Germinal center (tissue), 1 donor: Measurements from ENCODE around the gene SMR3B.

ENCODE experiments used
- DNase-seq: peaks from one replicate; pipeline ENCODE4 v3.0.0; 2012; ENCODE audit warnings: mixed read lengths, low spot score

The SMR3B gene

DNA sequence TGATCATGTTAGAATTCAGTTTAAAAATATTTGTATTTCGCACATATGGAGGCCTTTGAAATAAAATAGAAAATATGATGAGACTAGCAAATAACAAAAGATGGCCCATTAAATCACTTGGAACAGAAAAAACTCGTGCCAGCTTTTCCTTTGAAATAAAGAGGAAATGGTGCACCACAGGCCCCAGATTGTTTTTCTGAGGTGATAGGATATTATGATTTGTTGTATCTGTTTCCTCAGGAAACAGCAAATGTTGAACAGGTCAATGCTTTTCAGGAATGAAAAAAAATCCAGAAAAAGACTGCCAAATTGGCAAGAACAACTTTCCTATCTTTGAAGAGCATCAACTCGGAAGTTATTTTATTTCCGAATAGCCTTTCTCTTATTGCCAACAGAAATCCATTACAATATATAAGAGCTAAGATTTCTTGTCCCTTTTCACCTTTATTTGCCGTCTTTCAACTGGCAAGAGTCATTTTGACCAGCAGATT, at the start of gene SMR3B:
Gene SMR3B, plus strand, starts transcription at position 441 of the 491 bp plus-strand sequence. CDS start 1,380 bp downstream, outside the sequence.
- no peak for DNase-seq

- no peak for DNase-seq
These were observed 48.2 kb upstream of the SMR3B start, which contains the start of gene CABS1 for GRCh38 chr4:70334681-70335080. CABS1 (plus strand) TSS chr4:70334981; CDS start chr4:70335040, 59 bp downstream.

DNA sequence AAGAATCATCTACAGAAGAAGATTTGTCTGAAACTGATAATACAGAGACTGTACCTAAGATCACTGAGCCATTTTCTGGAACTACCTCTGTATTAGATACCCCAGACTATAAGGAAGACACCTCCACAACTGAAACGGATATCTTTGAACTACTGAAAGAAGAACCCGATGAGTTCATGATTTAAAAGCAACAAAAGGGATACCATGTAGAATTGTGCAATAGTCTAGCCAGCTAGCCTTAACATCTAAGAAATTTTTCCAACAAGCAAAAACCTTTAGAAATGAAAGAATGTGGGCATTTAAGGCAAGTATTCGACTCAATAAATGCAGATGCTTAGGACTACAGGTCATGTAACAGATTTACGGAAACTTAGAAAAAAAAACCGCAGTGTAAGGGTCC, 46.9 kb upstream of the SMR3B start:
- DNase-seq = no peak

DNA sequence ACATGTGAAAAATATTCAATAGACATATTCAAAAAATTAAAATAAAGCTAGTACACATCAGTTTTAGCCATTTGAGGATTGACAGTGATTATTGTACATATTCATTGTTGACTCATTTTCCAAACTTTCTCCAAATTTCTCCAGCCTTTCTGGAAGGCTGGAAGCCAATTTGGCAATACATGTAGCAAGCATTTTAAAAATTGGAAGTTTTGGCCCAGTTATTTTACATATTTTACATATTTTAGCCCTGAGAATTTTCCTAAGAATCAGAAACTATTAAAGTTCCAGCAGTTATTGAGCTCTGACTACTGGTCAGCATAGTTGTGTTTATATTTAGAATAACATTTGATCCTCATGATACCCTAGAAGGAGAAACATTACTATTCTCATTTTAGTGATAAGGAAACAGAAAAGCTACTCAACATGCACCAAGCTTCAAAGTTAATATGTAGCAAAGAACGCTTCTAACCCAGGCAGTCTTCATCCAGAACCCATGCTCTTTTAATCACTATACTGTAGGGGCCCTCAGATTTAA, 45.0 kb upstream of the SMR3B start:
- DNase-seq = no peak

DNA sequence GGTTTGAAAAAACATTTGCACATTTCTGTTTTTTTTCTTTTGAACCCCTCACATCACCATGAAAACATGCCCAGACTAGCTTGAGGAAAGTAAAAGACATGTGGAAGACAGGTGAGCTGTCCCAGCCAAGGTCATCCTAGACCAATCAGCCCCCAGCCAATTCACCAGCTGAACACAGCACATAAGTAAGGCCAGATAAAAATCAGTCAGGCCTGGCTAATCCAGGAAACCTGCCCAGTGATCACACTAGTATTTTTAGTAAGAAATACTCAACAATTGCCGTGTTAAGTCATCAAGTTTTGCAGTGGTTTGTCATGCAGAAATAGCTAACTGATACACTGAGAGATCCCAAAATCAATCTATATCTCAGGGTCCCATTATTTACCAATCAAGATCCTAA, 26.7 kb upstream of the SMR3B start:
- no peak for DNase-seq

DNA sequence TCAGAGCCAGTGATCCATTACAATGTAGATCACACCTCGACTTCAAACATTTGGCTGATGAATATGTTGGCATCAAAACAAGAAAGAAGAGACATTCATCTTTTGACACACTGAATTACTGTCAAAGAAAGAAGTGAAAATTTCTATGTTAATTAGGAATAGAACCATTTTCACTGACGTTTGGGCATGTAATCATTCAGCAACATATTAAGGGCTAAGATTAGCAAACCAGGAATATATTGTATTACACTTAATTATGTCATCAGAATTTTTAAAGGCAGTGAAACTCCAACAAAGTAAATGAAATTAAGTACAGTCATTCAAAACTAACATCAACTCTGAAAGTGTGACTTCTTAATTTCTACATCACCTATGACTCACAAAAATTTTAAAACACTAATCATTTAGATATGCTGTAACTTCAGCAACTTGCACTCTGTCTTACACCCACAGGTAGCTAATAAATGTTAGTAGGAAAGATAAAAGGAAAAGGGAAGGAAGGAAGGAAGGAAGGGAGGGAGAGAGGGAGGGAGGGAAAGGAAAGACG, 23.7 kb upstream of the SMR3B start:
- no peak for DNase-seq

- DNase-seq = no peak
These were observed 22.5 kb upstream of the SMR3B start, which contains the start of gene SMR3A for GRCh38 chr4:70360460-70360859. SMR3A (plus strand) TSS chr4:70360760; CDS start chr4:70362116, 1,356 bp downstream.

DNA sequence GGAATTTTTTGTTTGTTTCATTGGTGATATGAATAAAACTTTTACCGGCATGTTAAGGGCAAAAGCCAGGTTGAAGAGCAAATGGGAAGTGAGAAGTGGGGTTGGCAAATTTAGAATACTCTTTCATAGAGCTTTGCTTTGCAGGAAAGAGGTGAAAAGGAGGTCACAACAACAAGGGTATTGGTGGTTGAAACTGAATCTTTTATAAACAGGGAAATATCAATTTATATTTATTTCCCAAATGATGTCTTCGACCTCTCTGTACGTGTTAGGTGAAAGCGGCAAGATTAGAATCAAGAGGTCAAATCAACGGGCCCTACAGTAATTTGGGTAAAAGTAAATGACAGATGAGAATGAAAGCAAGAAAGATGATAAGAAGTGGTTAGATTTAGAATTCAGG, 18.9 kb upstream of the SMR3B start:
- DNase-seq = no peak

DNA sequence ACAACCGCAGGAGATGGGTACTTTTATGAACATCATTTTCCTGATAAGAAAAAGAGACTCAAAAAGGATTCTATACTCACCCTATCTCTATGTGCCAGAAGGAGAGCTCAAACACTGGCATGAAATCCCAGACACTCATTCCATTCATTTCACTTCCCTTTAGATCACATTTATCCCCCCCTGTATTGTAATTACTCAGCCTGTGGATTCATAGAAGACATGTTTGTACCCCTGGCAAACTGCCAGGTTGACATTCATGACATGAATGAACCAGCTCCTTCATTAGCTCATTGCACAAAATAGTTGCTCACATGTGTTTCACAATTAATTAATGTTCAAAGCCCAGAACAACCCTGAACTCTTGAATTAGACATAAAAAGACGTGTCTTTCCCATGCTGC, 17.5 kb upstream of the SMR3B start:
- no peak for DNase-seq

GRCh38 chr4:70367813-70368212, 15.1 kb upstream of the SMR3B start:
- no peak for DNase-seq

GRCh38 chr4:70371987-70372386, 10.9 kb upstream of the SMR3B start:
- DNase-seq = no peak

DNA sequence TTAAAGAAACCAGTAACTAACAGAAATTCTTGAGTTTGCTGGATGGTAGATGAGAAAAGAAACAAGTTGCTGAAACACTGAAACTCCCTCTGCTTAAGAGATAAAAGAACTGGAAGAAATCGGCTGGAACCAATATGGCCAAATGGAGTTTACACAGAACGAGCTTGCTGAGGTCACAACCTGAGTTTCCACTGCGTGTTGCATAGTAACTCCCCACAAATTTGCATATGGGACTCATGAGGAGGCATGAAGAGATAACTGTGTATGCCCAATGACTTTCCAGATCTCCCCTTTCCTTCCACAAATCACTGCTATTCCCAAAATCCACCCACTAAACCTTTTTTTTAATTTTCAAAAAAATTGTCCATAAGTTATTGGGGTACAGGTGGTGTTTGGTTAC, 10.2 kb upstream of the SMR3B start:
- DNase-seq = no peak

DNA sequence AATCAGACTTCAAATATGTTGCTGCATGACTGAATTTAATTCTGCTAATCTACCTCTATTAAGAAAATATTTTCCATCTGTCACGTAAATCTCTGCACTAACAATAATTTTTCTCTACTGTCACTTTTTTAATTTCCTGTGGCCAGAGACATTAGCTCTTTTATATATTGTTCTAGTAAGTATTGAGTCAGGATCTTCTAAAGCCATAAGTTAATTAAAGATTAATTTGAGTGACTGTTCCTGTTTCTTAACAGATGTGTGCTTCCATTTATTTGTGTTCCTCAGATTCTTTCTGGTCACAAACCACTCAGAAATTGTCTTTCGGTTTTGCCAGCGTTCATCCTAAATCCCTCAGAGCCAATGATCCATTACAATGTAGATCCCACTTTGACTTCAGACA, 2.4 kb upstream of the SMR3B start:
- no peak for DNase-seq

DNA sequence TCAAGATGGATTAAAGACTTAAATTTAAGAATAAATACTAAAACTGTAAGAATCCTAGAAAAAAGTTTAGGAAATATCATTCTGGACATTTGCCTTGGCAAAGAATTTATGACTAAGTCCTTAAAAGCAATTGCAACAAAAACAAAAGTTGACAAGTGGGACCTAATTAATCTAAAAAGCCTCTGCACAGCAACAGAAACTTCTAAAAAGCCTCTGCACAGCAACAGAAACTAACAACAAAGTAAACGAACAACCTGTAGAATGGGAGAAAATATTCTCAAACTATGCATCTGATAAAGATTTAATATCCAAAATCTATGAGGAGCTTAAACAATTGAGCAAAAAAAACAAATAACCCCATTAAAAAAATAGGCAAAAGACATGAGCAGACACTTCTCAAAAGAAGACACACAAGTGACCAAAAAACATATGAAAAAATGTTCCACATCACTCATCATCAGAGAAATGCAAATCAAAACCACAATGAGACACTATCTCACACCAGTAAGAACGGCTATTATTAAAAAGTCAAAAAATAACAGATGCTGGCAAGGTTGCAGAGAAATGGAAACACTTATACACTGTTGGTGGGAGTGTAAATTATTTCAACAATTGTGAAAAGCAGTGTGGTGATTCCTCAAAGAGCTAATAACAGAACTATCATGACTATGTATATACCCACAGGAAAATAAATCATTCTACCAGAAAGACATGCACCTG, 9.3 kb downstream of the SMR3B start:
- DNase-seq = no peak

DNA sequence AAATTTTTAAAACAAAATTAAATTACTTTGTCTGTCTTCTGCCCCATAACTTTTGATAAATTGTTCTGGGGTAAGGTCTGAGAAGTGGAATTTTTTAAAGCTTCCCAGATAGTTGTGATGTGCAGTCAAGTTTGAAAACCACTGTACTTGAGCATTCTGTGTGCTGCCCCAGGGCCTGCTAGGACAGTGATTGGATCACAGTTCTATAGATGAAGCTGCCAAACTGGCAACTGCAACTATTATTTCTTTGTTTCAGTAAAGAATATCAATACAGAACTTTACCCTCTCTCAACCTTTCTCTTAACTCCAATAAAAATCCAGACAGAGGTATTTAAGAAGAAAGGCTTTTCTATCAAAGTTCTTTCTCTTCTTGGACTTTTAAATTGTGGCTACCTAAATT, 14.6 kb downstream of the SMR3B start, which contains the start of gene OPRPN:
Gene OPRPN, plus strand, starts transcription at position 361 of the 400 bp plus-strand sequence. CDS start 1,346 bp downstream, outside the sequence.
- no peak for DNase-seq

GRCh38 chr4:70399319-70399718, 16.4 kb downstream of the SMR3B start:
- DNase-seq = no peak

GRCh38 chr4:70402762-70403161, 19.8 kb downstream of the SMR3B start:
- DNase-seq = no peak

DNA sequence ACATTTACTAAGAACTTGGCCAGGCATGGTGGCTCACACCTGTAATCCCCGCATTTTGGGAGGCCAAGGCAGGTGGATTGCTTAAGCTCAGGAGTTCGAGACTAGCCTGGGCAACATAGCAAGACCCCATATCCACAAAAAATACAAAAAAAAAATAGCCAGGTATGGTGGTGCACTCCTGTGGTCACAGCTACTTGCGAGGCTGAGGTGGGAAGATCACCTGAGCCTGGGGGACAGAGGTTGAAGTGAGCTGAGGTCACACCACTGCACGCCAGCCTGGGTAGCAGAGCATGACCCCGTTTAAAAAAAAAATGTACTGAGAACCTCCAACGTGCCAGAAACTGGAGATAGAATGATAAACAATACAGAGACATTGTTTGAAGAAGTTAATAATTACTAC, 22.8 kb downstream of the SMR3B start:
- DNase-seq = no peak

GRCh38 chr4:70425306-70425705, 42.4 kb downstream of the SMR3B start:
- no peak for DNase-seq

DNA sequence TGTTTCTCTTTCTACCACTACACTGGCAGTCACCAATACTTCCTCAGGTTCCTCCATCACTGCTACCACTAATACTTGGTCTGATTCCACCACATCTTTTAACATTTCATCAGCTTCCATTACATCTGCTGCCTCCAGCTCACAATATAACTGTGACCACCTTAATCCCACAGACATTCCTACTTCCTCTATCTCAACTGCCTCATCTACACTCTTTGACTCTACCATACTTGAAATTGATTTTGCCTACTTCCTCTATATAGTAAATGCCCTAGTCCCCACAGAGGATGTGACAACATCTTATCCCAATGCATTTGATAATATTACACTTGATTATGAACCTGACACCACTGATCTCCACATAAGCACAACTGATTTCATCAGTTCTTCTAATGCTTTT, 43.9 kb downstream of the SMR3B start:
- no peak for DNase-seq

DNA sequence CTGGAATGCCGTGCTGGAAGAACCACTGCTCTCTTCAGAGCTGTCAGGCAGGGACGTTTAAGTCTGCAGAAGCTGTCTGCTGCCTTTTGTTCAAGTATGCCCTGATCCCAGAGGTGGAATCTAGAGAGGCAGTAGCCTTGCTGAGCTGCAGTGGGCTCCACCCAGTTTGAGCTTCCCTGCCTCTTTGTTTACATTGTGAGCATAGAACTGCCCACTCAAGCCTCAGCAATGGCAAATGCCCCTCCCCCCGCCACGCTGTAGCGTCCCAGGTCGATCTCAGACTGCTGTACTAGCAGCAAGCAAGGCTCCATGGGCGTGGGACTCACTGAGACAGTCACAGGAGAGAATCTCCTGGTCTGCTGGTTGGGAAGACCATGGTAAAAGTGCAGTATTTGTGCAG, 54.3 kb downstream of the SMR3B start:
- no peak for DNase-seq
